ENCODE results near the gene EXOSC10.
"Not testable (repeated sequence)": the region's sequence is repeated elsewhere in the genome, so short reads cannot be mapped to it uniquely, and the experiment has no call there.

The EXOSC10 gene

GRCh38 chr1:11061652-11062365 is 37.9 kb downstream of the EXOSC10 start:
- DNase-seq (ENCODE audit: low read depth in 2 of 2, low spot score in 1 of 2) = no peak

GRCh38 chr1:11059968-11060830 is 39.5 kb downstream of the EXOSC10 start, which contains the start of gene SRM:
TSS of gene SRM (minus strand) at chr1:11060018. CDS start at chr1:11059943, 75 bp downstream.
- DNase-seq (ENCODE audit: low read depth in 2 of 2, low spot score in 1 of 2) = peak; percentile 68 to 81

- no peak for DNase-seq (ENCODE audit: low read depth in 2 of 2, low spot score in 1 of 2)
Measured at GRCh38 chr1:11059155-11059967, 40.3 kb downstream of the EXOSC10 start.

- DNase-seq (ENCODE audit: low read depth in 2 of 2, low spot score in 1 of 2) = no peak
Measured at GRCh38 chr1:11058595-11059154, 41.0 kb downstream of the EXOSC10 start.

GRCh38 chr1:11058026-11058425 is 41.6 kb downstream of the EXOSC10 start:
- DNase-seq (ENCODE audit: low read depth in 2 of 2, low spot score in 1 of 2) = no peak

- DNase-seq (ENCODE audit: low read depth in 2 of 2, low spot score in 1 of 2) = no peak
Measured at GRCh38 chr1:11057477-11057876, 42.2 kb downstream of the EXOSC10 start.

- DNase-seq (ENCODE audit: low read depth in 2 of 2, low spot score in 1 of 2) = no peak
Measured at GRCh38 chr1:11056504-11056903, 43.2 kb downstream of the EXOSC10 start.

GRCh38 chr1:11055676-11056075 is 44.0 kb downstream of the EXOSC10 start:
- DNase-seq (ENCODE audit: low read depth in 2 of 2, low spot score in 1 of 2) = no peak

GRCh38 chr1:11054666-11055065 is 45.0 kb downstream of the EXOSC10 start:
- DNase-seq (ENCODE audit: low read depth in 2 of 2, low spot score in 1 of 2) = no peak

GRCh38 chr1:11054181-11054580 is 45.5 kb downstream of the EXOSC10 start:
- DNase-seq (ENCODE audit: low read depth in 2 of 2, low spot score in 1 of 2) = no peak

- DNase-seq (ENCODE audit: low read depth in 2 of 2, low spot score in 1 of 2) = no peak
Measured at GRCh38 chr1:11053758-11054137, 45.9 kb downstream of the EXOSC10 start.

GRCh38 chr1:11052839-11053757 is 46.6 kb downstream of the EXOSC10 start:
- no peak for DNase-seq (ENCODE audit: low read depth in 2 of 2, low spot score in 1 of 2)

- no peak for DNase-seq (ENCODE audit: low read depth in 2 of 2, low spot score in 1 of 2)
Measured at GRCh38 chr1:11051781-11052511, 47.7 kb downstream of the EXOSC10 start.

GRCh38 chr1:11051121-11051520 is 48.5 kb downstream of the EXOSC10 start:
- not testable (repeated sequence) for DNase-seq (ENCODE audit: low read depth in 2 of 2, low spot score in 1 of 2)

- DNase-seq (ENCODE audit: low read depth in 2 of 2, low spot score in 1 of 2) = no peak
Measured at GRCh38 chr1:11046625-11047365, 52.9 kb downstream of the EXOSC10 start, which contains the start of gene MASP2. TSS of gene MASP2 (minus strand) at chr1:11047239. CDS start at chr1:11047207, 32 bp downstream.

- DNase-seq (ENCODE audit: low read depth in 2 of 2, low spot score in 1 of 2) = no peak
Measured at GRCh38 chr1:11046270-11046566, 53.5 kb downstream of the EXOSC10 start.

- DNase-seq (ENCODE audit: low read depth in 2 of 2, low spot score in 1 of 2) = no peak
Measured at GRCh38 chr1:11045428-11046269, 54.0 kb downstream of the EXOSC10 start.
